ENCODE data around the gene MPC1. TPM values are rescaled to one million over a fixed set of nuclear protein-coding genes. Genes with fewer than 3 reads are reported as not detected.

The MPC1 gene
- polyA plus RNA-seq, 1 donor: 38.8 TPM

DNA sequence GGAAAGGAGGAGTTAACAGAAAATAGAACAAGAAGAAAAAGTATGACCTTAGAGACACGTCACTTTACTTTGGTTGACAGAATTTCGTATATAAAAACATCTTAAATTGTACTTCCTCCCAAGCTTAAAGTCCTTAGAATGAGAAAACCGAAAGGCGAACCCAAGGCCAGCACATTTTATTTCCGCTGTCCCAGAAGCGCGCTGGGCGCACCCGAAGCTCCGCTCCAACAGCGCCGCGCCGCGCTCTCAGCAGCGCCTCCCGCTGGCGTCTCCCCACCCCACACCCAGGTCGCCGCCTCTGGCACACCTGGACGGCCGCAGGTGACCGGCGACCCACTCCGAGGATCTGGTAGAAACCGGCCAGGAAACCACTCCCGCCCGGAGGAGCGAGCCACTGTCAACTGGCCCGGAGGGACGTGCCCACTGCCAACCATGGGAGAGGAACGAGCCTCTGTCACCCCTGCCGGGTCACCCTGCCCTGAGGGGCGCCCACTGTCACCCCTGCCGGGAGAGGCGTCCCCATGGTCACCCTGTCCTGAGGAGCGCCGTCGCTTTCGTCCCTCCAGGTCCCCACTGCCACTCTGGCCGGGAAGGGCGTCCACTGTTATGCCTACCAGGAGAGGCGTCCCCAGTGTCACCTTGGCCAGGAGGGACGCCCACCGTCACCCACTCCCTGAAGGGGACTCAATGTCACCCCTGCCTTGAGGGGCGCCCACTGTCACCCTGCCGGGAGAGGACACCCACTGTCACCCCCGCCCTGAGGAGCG, 824 bp downstream of the MPC1 start:
- no CpG with 5 or more reads among the region's 49 CpGs for WGBS (ENCODE audit: insufficient coverage, low lambda C conversion rate)
- peak; percentile 75 to 88 for DNase-seq
- H3K9me3 ChIP-seq (ENCODE audit: control insufficient read depth, low read depth, low read length): no peaks in the 10 kb centered on the region

DNA sequence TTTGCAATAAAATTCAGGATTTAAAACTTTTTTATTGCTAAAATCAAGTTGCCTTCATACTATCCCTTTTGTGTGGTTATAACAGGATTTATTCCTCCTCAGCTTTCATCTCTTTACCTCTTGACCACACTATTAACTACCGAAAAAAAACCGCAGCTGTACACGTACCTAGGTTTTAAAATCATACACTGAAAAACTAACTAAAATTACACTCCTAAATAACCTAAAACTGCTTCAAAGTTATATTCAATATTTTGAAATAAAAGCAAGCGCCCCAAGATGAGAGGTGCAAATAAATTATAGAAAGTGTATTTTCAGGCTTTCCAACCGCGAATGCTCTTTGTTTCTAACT, 1.4 kb downstream of the MPC1 start:
- Histone ChIP-seq H3K36me3 (ENCODE audit: control insufficient read depth, insufficient read depth, low read length) (no peaks in the 10 kb centered on the region), H3K4me3 (ENCODE audit: low read length) (peak overlapping the region; percentile 88), H3K27me3 (ENCODE audit: control insufficient read depth, insufficient read depth, low read length) (no peaks in the 10 kb centered on the region), H3K27ac (ENCODE audit: low read length) (peak overlapping the region; percentile 67), H3K9me3 (ENCODE audit: control insufficient read depth, low read depth, low read length) (no peaks in the 10 kb centered on the region), H3K4me1 (ENCODE audit: control insufficient read depth, insufficient read depth, low read length) (no peaks in the 10 kb centered on the region)
- WGBS (ENCODE audit: insufficient coverage, low lambda C conversion rate): 19% methylated on average over 3 of the region's 6 CpGs
- no peak for DNase-seq

More for the DNA sequence above, 824 bp downstream of the MPC1 start:
- peak overlapping the region; percentile 88 for H3K4me3 ChIP-seq (ENCODE audit: low read length)
- H3K27me3 ChIP-seq (ENCODE audit: control insufficient read depth, insufficient read depth, low read length): no peaks in the 10 kb centered on the region
- peak overlapping the region; percentile 67 for H3K27ac ChIP-seq (ENCODE audit: low read length)
- no peaks in the 10 kb centered on the region for H3K36me3 ChIP-seq (ENCODE audit: control insufficient read depth, insufficient read depth, low read length)
- H3K4me1 ChIP-seq (ENCODE audit: control insufficient read depth, insufficient read depth, low read length): no peaks in the 10 kb centered on the region

DNA sequence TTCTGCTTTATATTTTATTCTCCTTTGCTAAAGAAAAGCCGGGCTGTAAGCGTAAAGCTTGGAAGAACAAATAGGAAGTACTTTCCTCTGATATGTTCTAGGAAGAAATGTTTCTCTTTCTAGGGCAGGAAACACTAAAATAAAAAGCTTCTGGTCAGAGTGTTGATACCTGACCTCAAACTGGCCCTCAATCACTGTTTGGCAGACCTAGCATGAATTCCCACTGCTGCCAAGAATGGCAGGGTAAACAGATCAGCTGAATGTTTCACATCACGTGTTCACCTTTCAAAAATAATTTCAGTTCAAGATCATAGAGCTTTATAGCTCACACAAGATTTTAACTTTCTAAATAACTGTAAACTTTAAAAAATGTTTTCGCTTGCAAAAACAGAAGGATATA, 2.9 kb downstream of the MPC1 start:
- no peak overlapping the region for H3K4me3 ChIP-seq (ENCODE audit: low read length)
- DNase-seq: no peak
- WGBS (ENCODE audit: insufficient coverage, low lambda C conversion rate): 100% methylated on average over 2 of the region's 4 CpGs
- H3K27ac ChIP-seq (ENCODE audit: low read length): no peak overlapping the region
- H3K9me3 ChIP-seq (ENCODE audit: control insufficient read depth, low read depth, low read length): no peaks in the 10 kb centered on the region
- H3K36me3 ChIP-seq (ENCODE audit: control insufficient read depth, insufficient read depth, low read length): no peaks in the 10 kb centered on the region
- H3K4me1 ChIP-seq (ENCODE audit: control insufficient read depth, insufficient read depth, low read length): no peaks in the 10 kb centered on the region
- no peaks in the 10 kb centered on the region for H3K27me3 ChIP-seq (ENCODE audit: control insufficient read depth, insufficient read depth, low read length)

DNA sequence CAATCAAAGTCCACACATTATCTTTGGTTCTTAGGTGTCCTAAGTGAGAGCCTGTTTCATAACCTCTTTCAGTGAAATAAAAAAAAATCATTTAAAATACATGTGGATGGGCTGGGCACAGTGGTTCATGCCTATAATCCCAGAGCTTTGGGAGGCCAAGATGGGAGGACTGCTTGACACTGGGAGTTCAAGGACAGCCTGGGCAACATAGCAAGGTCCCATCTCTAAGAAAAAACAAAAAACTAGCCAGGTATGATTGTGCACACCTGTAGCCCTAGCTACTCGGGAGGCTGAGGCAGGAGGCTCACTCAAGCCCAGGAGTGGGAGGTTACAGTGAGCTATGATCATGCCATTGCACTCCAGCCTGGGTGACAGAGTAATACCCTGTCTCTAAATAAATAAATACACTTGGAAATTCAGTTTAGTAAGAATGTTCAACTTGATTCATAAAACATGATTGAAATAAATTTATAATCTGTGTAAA, 3.6 kb downstream of the MPC1 start:
- Histone ChIP-seq H3K27me3 (ENCODE audit: control insufficient read depth, insufficient read depth, low read length) (no peaks in the 10 kb centered on the region), H3K36me3 (ENCODE audit: control insufficient read depth, insufficient read depth, low read length) (no peaks in the 10 kb centered on the region), H3K9me3 (ENCODE audit: control insufficient read depth, low read depth, low read length) (no peaks in the 10 kb centered on the region), H3K4me3 (ENCODE audit: low read length) (no peak overlapping the region), H3K27ac (ENCODE audit: low read length) (no peak overlapping the region), H3K4me1 (ENCODE audit: control insufficient read depth, insufficient read depth, low read length) (no peaks in the 10 kb centered on the region)
- WGBS (ENCODE audit: insufficient coverage, low lambda C conversion rate): no CpG with 5 or more reads among the region's 1 CpG
- DNase-seq: no peak

GRCh38 chr6:166377721-166378120, 5.0 kb downstream of the MPC1 start:
- no peaks in the 10 kb centered on the region for H3K9me3 ChIP-seq (ENCODE audit: control insufficient read depth, low read depth, low read length)
- H3K4me1 ChIP-seq (ENCODE audit: control insufficient read depth, insufficient read depth, low read length): no peaks in the 10 kb centered on the region
- no peak overlapping the region for H3K27ac ChIP-seq (ENCODE audit: low read length)
- no peak overlapping the region for H3K4me3 ChIP-seq (ENCODE audit: low read length)
- no CpG with 5 or more reads among the region's 2 CpGs for WGBS (ENCODE audit: insufficient coverage, low lambda C conversion rate)
- no peaks in the 10 kb centered on the region for H3K27me3 ChIP-seq (ENCODE audit: control insufficient read depth, insufficient read depth, low read length)
- no peak for DNase-seq
- H3K36me3 ChIP-seq (ENCODE audit: control insufficient read depth, insufficient read depth, low read length): no peaks in the 10 kb centered on the region

DNA sequence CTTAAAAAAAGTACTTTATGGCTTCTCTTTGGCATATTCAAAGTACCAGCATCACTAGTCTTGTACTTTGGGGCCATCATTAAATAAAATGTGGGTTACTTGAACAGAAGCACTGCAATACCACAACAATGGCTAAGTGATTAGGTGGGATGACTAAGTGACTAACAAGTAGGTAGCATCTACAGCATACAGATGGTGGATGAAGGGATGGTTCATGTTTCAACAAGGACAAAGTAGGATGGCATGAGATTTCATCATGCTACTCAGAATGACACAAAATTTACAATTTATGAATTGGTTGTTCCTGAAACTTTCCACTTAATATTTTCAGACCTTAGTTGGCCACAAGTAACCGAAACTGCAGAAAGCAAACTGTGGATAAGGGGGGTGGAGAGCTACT, 7.7 kb downstream of the MPC1 start:
- WGBS (ENCODE audit: insufficient coverage, low lambda C conversion rate): 100% methylated on average over 1 of the region's 1 CpG
- H3K27me3 ChIP-seq (ENCODE audit: control insufficient read depth, insufficient read depth, low read length): no peaks in the 10 kb centered on the region
- no peaks in the 10 kb centered on the region for H3K4me1 ChIP-seq (ENCODE audit: control insufficient read depth, insufficient read depth, low read length)
- H3K27ac ChIP-seq (ENCODE audit: low read length): no peak overlapping the region
- no peak for DNase-seq
- H3K4me3 ChIP-seq (ENCODE audit: low read length): no peak overlapping the region
- no peaks in the 10 kb centered on the region for H3K9me3 ChIP-seq (ENCODE audit: control insufficient read depth, low read depth, low read length)
- H3K36me3 ChIP-seq (ENCODE audit: control insufficient read depth, insufficient read depth, low read length): no peaks in the 10 kb centered on the region

GRCh38 chr6:166370489-166370888, 12.3 kb downstream of the MPC1 start:
- Histone ChIP-seq H3K27me3 (ENCODE audit: control insufficient read depth, insufficient read depth, low read length) (no peaks in the 10 kb centered on the region), H3K36me3 (ENCODE audit: control insufficient read depth, insufficient read depth, low read length) (peaks cover 7% of the 10 kb centered on the region), H3K4me3 (ENCODE audit: low read length) (no peak overlapping the region), H3K27ac (ENCODE audit: low read length) (no peak overlapping the region), H3K9me3 (ENCODE audit: control insufficient read depth, low read depth, low read length) (no peaks in the 10 kb centered on the region), H3K4me1 (ENCODE audit: control insufficient read depth, insufficient read depth, low read length) (no peaks in the 10 kb centered on the region)
- no peak for DNase-seq
- no CpG with 5 or more reads among the region's 3 CpGs for WGBS (ENCODE audit: insufficient coverage, low lambda C conversion rate)

DNA sequence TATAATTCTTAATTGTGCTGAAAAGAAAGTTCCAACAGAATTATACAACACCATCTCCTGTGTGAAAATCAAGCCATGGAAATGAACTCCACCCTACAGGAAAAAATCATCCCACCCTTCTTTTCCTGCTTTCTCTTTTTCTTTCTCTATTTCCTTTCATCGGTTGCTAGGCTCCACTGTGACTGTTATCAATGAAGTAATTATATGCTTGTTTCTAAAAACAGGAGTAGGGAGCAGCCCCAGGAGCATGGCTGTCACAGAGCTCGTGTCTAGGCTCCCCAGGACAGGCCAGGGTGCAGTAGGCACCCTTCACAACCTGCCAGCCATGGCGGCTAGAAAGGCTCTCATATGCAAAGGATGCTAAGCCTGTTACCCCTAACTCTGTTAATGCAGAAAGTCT, 13.0 kb downstream of the MPC1 start:
- no peaks in the 10 kb centered on the region for H3K9me3 ChIP-seq (ENCODE audit: control insufficient read depth, low read depth, low read length)
- H3K36me3 ChIP-seq (ENCODE audit: control insufficient read depth, insufficient read depth, low read length): peaks cover 7% of the 10 kb centered on the region
- no peak overlapping the region for H3K27ac ChIP-seq (ENCODE audit: low read length)
- no peak for DNase-seq
- whole genome bisulfite sequencing (ENCODE audit: insufficient coverage, low lambda C conversion rate): no CpG with 5 or more reads among the region's 3 CpGs
- H3K4me1 ChIP-seq (ENCODE audit: control insufficient read depth, insufficient read depth, low read length): no peaks in the 10 kb centered on the region
- H3K27me3 ChIP-seq (ENCODE audit: control insufficient read depth, insufficient read depth, low read length): no peaks in the 10 kb centered on the region
- H3K4me3 ChIP-seq (ENCODE audit: low read length): no peak overlapping the region

DNA sequence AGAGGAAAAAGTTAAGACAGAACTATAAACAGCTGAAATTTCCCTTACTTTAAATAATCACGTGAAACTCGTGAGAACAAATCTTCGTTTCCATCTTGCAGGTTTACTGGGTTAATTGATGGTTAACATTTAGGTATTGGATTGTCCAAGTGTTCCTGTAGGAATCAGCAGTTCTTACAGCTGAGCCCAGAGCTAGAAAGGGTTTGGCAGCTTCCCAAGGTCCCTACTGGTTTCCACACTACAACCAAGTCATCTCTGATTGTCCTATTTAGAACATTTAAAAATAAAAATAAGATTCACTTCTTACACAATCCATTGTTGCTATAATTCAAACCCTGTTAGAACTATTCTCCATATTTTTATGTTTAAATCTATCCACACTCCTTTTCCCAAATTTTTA, 15.8 kb downstream of the MPC1 start:
- WGBS (ENCODE audit: insufficient coverage, low lambda C conversion rate): 71% methylated on average over 1 of the region's 3 CpGs
- Histone ChIP-seq H3K9me3 (ENCODE audit: control insufficient read depth, low read depth, low read length) (no peaks in the 10 kb centered on the region), H3K36me3 (ENCODE audit: control insufficient read depth, insufficient read depth, low read length) (peaks cover 20% of the 10 kb centered on the region)

GRCh38 chr6:166365806-166366205, 16.9 kb downstream of the MPC1 start:
- no peak for DNase-seq
- Histone ChIP-seq H3K36me3 (ENCODE audit: control insufficient read depth, insufficient read depth, low read length) (peaks cover 20% of the 10 kb centered on the region), H3K27ac (ENCODE audit: low read length) (no peak overlapping the region), H3K4me3 (ENCODE audit: low read length) (no peak overlapping the region), H3K9me3 (ENCODE audit: control insufficient read depth, low read depth, low read length) (no peaks in the 10 kb centered on the region), H3K27me3 (ENCODE audit: control insufficient read depth, insufficient read depth, low read length) (no peaks in the 10 kb centered on the region), H3K4me1 (ENCODE audit: control insufficient read depth, insufficient read depth, low read length) (no peaks in the 10 kb centered on the region)
- no CpG with 5 or more reads among the region's 6 CpGs for WGBS (ENCODE audit: insufficient coverage, low lambda C conversion rate)

More for the DNA sequence above, 15.8 kb downstream of the MPC1 start:
- no peak overlapping the region for H3K27ac ChIP-seq (ENCODE audit: low read length)
- no peak overlapping the region for H3K4me3 ChIP-seq (ENCODE audit: low read length)
- DNase-seq: no peak
- H3K27me3 ChIP-seq (ENCODE audit: control insufficient read depth, insufficient read depth, low read length): no peaks in the 10 kb centered on the region
- H3K4me1 ChIP-seq (ENCODE audit: control insufficient read depth, insufficient read depth, low read length): no peaks in the 10 kb centered on the region

- no peak overlapping the region for H3K27ac ChIP-seq (ENCODE audit: low read length)
- no peaks in the 10 kb centered on the region for H3K4me1 ChIP-seq (ENCODE audit: control insufficient read depth, insufficient read depth, low read length)
- H3K4me3 ChIP-seq (ENCODE audit: low read length): no peak overlapping the region
- no peaks in the 10 kb centered on the region for H3K9me3 ChIP-seq (ENCODE audit: control insufficient read depth, low read depth, low read length)
- H3K27me3 ChIP-seq (ENCODE audit: control insufficient read depth, insufficient read depth, low read length): no peaks in the 10 kb centered on the region
- DNase-seq: no peak
- 50% methylated on average over 1 of the region's 2 CpGs for WGBS (ENCODE audit: insufficient coverage, low lambda C conversion rate)
- H3K36me3 ChIP-seq (ENCODE audit: control insufficient read depth, insufficient read depth, low read length): peaks cover 20% of the 10 kb centered on the region
These were observed 17.5 kb downstream of the MPC1 start for GRCh38 chr6:166365221-166365620.

Data from large intestine (tissue), 3 donors.